Measurements from ENCODE around the gene ASB9. TPM values are rescaled to one million over a fixed set of nuclear protein-coding genes. Genes with fewer than 3 reads are reported as not detected.
A peak's percentile ranks its signal among the peaks of the same experiment; 100 is the strongest.

Gene ASB9
- total RNA-seq: 1 to 10 TPM; 1.2 to 2.5 TPM

- peak within 1 kb of the TSS; percentile 49 for H3K4me3 ChIP-seq
- no peaks in the 10 kb centered on the region for H3K9me3 ChIP-seq
- no peaks in the 10 kb centered on the region for H3K27me3 ChIP-seq (replicated peaks; ENCODE audit: insufficient read depth)
- TF ChIP-seq CTCF (IDR thresholded peaks at IDR 0.05): no peak
- H3K36me3 ChIP-seq: no peaks in the 10 kb centered on the region
- DNase-seq (ENCODE audit: low spot score) (no peak), ATAC-seq (ENCODE audit: insufficient number of reproducible peaks, low FRiP score, low read depth) (no peak)
- H3K27ac ChIP-seq: no peak within 1 kb of the TSS
- no peaks in the 10 kb centered on the region for H3K4me1 ChIP-seq (ENCODE audit: control insufficient read depth in 1 of 2, low read depth in 2 of 2)
These were observed at the start of gene ASB9 for GRCh38 chrX:15269618-15270521. TSS of gene ASB9 (minus strand) at chrX:15270083. CDS start at chrX:15269874, 209 bp downstream.

- Histone ChIP-seq H3K36me3 (no peaks in the 10 kb centered on the region), H3K27me3 (replicated peaks; ENCODE audit: insufficient read depth) (no peaks in the 10 kb centered on the region), H3K4me3 (no peak overlapping the region), H3K9me3 (no peaks in the 10 kb centered on the region), H3K4me1 (ENCODE audit: control insufficient read depth in 1 of 2, low read depth in 2 of 2) (no peaks in the 10 kb centered on the region), H3K27ac (no peak overlapping the region)
- DNase-seq (ENCODE audit: low spot score) (no peak), ATAC-seq (ENCODE audit: insufficient number of reproducible peaks, low FRiP score, low read depth) (no peak)
- no peak for TF ChIP-seq CTCF (IDR thresholded peaks at IDR 0.05)
These were observed 49.2 kb upstream of the ASB9 start for GRCh38 chrX:15319075-15319474.

DNA sequence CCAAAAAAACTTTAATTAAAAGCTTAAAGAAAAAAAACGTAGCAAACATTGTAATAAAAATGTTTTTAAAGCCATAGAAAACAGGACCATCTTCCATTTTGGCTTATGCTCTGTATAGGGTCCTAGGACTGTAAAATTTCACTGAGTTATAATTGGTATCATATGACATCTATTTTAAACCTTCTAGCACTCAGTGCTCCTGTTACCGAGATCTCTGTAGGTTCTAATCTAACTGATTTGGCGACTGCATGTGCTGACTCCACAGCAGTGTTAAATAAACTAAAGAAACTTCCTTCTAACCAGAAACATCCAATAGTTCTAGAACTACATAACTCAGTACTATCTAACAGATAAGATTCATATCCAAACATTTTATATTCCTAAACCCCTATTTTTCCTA lies 45.6 kb upstream of the ASB9 start, which contains the start of gene ASB11:
Gene ASB11 (minus strand): TSS at position 132 of the 400 bp plus-strand sequence. CDS start 35 bp downstream, at position 97.
- TF ChIP-seq CTCF (IDR thresholded peaks at IDR 0.05): no peak
- Histone ChIP-seq H3K27ac (no peak within 1 kb of the TSS), H3K9me3 (no peaks in the 10 kb centered on the region), H3K4me1 (ENCODE audit: control insufficient read depth in 1 of 2, low read depth in 2 of 2) (no peaks in the 10 kb centered on the region), H3K4me3 (no peak within 1 kb of the TSS), H3K36me3 (no peaks in the 10 kb centered on the region), H3K27me3 (replicated peaks; ENCODE audit: insufficient read depth) (no peaks in the 10 kb centered on the region)
- ATAC-seq (ENCODE audit: insufficient number of reproducible peaks, low FRiP score, low read depth) (no peak), DNase-seq (ENCODE audit: low spot score) (no peak)

DNA sequence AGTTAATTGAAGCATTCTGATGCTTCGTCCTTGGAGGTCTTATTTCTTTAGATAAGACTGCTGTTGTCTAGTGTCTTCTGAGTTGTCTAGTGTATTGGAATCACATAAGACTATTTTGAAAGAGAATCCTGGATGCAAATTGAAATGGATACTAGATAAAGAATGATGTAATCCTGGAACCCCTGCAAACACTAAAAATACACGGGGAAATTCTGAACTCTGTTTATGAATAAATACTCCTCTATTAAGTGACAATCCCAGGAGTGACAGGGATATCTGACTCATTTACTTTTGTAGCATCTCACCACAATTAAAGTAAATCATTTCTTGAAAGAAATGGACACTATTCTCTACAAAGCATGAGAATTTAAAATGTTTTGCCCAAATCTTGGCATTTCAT lies 44.6 kb upstream of the ASB9 start:
- ATAC-seq (ENCODE audit: insufficient number of reproducible peaks, low FRiP score, low read depth) (no peak), DNase-seq (ENCODE audit: low spot score) (no peak)
- Histone ChIP-seq H3K4me3 (no peak overlapping the region), H3K4me1 (ENCODE audit: control insufficient read depth in 1 of 2, low read depth in 2 of 2) (no peaks in the 10 kb centered on the region), H3K9me3 (no peaks in the 10 kb centered on the region), H3K27ac (no peak overlapping the region), H3K27me3 (replicated peaks; ENCODE audit: insufficient read depth) (no peaks in the 10 kb centered on the region), H3K36me3 (no peaks in the 10 kb centered on the region)
- TF ChIP-seq CTCF (IDR thresholded peaks at IDR 0.05): no peak

- H3K36me3 ChIP-seq: no peaks in the 10 kb centered on the region
- H3K9me3 ChIP-seq: no peaks in the 10 kb centered on the region
- ATAC-seq (ENCODE audit: insufficient number of reproducible peaks, low FRiP score, low read depth) (no peak), DNase-seq (ENCODE audit: low spot score) (no peak)
- no peak overlapping the region for H3K4me3 ChIP-seq
- no peak for TF ChIP-seq CTCF (IDR thresholded peaks at IDR 0.05)
- H3K27ac ChIP-seq: no peak overlapping the region
- H3K27me3 ChIP-seq (replicated peaks; ENCODE audit: insufficient read depth): no peaks in the 10 kb centered on the region
- no peaks in the 10 kb centered on the region for H3K4me1 ChIP-seq (ENCODE audit: control insufficient read depth in 1 of 2, low read depth in 2 of 2)
These were observed 41.2 kb upstream of the ASB9 start for GRCh38 chrX:15311119-15311518.

All from thoracic aorta (tissue), 2 donors.